Gastrocnemius medialis (tissue), 4 donors: ENCODE measurements around the gene ASIC4.

Experiments used
- POLR2A ChIP-seq, 2 donors: fragments of 450-650 bp; IDR thresholded peaks; one replicate each; pipeline ENCODE4 v1.6.1; 2017; ENCODE audit warnings: antibody characterized with exemption in 2 of 2, mild to moderate bottlenecking in 2 of 2, moderate library complexity in 2 of 2
- TF ChIP-seq, protein P1 (sequence below), 5 experiments: fragments of 450-650 bp in 3 of 5; fragments of 200-600 bp in 2 of 5; sonication (generic) in 2 of 5; IDR thresholded peaks in 4 of 5; conservative IDR thresholded peaks in 1 of 5; 1 replicate in 4 of 5; 2 replicates in 1 of 5; pipeline ENCODE4 v1.5.1; 2016 to 2019; ENCODE audit warnings: antibody characterized with exemption in 5 of 5, mild to moderate bottlenecking in 3 of 5, moderate library complexity in 3 of 5

DNA sequence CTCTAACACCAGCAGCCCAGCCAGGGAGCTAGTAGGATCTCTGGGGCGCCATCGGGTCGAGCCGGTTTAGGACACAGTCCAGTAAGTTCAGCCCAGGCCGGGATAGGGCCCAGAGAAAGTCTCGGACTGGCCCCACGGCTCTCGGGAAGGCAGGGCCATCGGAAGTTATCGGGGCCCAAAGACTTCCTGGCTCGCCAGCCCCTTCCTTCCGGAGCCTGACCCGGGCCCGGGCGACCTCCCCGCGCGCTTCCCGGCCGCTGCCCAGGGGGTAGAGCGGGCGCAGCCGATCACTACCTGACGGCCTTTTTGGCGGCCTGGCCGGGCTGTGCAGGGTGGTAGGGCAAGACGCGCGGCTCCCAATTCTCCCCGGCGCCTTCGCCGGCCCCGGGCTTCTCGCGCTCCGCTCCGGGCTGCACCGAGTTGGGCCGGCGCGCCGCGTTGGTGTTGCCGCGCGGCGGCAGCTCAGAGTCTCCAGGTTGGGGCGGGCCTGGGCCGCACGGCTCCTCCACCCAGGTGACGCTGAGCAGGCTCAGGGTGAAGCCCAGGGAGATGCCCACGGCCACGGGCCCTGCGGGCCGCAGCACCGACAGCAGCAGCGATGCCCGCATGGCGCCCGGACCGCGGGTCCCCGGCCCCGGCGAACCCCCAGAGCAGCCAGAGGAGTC, 28.8 kb downstream of the ASIC4 start:
- TF ChIP-seq, protein P1, sequence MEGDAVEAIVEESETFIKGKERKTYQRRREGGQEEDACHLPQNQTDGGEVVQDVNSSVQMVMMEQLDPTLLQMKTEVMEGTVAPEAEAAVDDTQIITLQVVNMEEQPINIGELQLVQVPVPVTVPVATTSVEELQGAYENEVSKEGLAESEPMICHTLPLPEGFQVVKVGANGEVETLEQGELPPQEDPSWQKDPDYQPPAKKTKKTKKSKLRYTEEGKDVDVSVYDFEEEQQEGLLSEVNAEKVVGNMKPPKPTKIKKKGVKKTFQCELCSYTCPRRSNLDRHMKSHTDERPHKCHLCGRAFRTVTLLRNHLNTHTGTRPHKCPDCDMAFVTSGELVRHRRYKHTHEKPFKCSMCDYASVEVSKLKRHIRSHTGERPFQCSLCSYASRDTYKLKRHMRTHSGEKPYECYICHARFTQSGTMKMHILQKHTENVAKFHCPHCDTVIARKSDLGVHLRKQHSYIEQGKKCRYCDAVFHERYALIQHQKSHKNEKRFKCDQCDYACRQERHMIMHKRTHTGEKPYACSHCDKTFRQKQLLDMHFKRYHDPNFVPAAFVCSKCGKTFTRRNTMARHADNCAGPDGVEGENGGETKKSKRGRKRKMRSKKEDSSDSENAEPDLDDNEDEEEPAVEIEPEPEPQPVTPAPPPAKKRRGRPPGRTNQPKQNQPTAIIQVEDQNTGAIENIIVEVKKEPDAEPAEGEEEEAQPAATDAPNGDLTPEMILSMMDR (IDR thresholded peaks at IDR 0.05 in 4 of 5, conservative IDR thresholded peaks at IDR 0.05 in 1 of 5): no peak
- TF ChIP-seq POLR2A (IDR thresholded peaks at IDR 0.05): no peak
